ENCODE results near the gene FRAT1. TPM values are rescaled to one million over a fixed set of nuclear protein-coding genes. Genes with fewer than 3 reads are reported as not detected.

The FRAT1 gene
- total and polyA plus RNA-seq, 8 donors = 2.4 to 10.8 (median 3.3) TPM

GRCh38 chr10:97321032-97321803 is 2.1 kb downstream of the FRAT1 start:
- Histone ChIP-seq H3K4me3 (peak overlapping the region; percentile 66 to 81), H3K27ac (peak overlapping the region; percentile 39 to 100), H3K36me3 (no peaks in the 10 kb centered on the region), H3K27me3 (no peaks in the 10 kb centered on the region), H3K9me3 (no peaks in the 10 kb centered on the region), H3K4me1 (peaks cover 11 to 55% of the 10 kb centered on the region in 2 donors)
- DNase-seq (peak in 2 of 4 donors; percentile 53 to 89), ATAC-seq (peak; percentile 1)
- no peak for TF ChIP-seq CTCF (IDR thresholded peaks at IDR 0.05)
- intact Hi-C loops (cut with DNase I) = no loop called here

GRCh38 chr10:97321804-97322190 is 2.7 kb downstream of the FRAT1 start:
- peak overlapping the region in 1 of 2 donors; percentile 81 for H3K4me3 ChIP-seq
- no peaks in the 10 kb centered on the region for H3K9me3 ChIP-seq
- no peak for ATAC-seq
- H3K27ac ChIP-seq = peak overlapping the region in 1 of 2 donors; percentile 100
- DNase-seq = no peak
- intact Hi-C loops (cut with DNase I) = no loop called here
- TF ChIP-seq CTCF (IDR thresholded peaks at IDR 0.05) = no peak
- no peaks in the 10 kb centered on the region for H3K27me3 ChIP-seq
- no peaks in the 10 kb centered on the region for H3K36me3 ChIP-seq
- H3K4me1 ChIP-seq = peaks cover 11 to 60% of the 10 kb centered on the region in 2 donors

- no peak for TF ChIP-seq CTCF (IDR thresholded peaks at IDR 0.05)
- DNase-seq = no peak
- Histone ChIP-seq H3K4me3 (no peak overlapping the region), H3K36me3 (peaks cover 0 to 7% of the 10 kb centered on the region in 2 donors), H3K27me3 (no peaks in the 10 kb centered on the region), H3K4me1 (peaks cover 15 to 59% of the 10 kb centered on the region in 2 donors), H3K27ac (no peak overlapping the region), H3K9me3 (no peaks in the 10 kb centered on the region)
- no peak for ATAC-seq
- intact Hi-C loops (cut with DNase I) = no loop called here
Observed at GRCh38 chr10:97323501-97323900, 4.4 kb downstream of the FRAT1 start.

GRCh38 chr10:97325754-97326153 is 6.7 kb downstream of the FRAT1 start:
- peaks cover 0 to 28% of the 10 kb centered on the region in 2 donors for H3K36me3 ChIP-seq
- no peak for DNase-seq
- no peaks in the 10 kb centered on the region for H3K9me3 ChIP-seq
- H3K4me3 ChIP-seq = no peak overlapping the region
- ATAC-seq = no peak
- H3K27ac ChIP-seq = no peak overlapping the region
- peaks cover 14 to 76% of the 10 kb centered on the region in 2 donors for H3K4me1 ChIP-seq
- no peak for TF ChIP-seq CTCF (IDR thresholded peaks at IDR 0.05)
- H3K27me3 ChIP-seq = no peaks in the 10 kb centered on the region
- intact Hi-C loops (cut with DNase I) = no loop called here

- Histone ChIP-seq H3K9me3 (no peaks in the 10 kb centered on the region), H3K4me3 (no peak overlapping the region), H3K27me3 (no peaks in the 10 kb centered on the region), H3K36me3 (peaks cover 0 to 33% of the 10 kb centered on the region in 2 donors), H3K27ac (peak overlapping the region; percentile 48 to 57), H3K4me1 (peaks cover 17 to 76% of the 10 kb centered on the region in 2 donors)
- peak; percentile 89 for ATAC-seq
- no peak for TF ChIP-seq CTCF (IDR thresholded peaks at IDR 0.05)
- intact Hi-C loops (cut with DNase I) = no loop called here
- no peak for DNase-seq
Observed at GRCh38 chr10:97327348-97328294, 8.6 kb downstream of the FRAT1 start.
